ENCODE data around the gene SPPL2A. TPM values are rescaled to one million over a fixed set of nuclear protein-coding genes. Genes with fewer than 3 reads are reported as not detected.

SPPL2A gene
- total RNA-seq, 1 experiment from 2014 or later = 100 TPM

- intact Hi-C loops (cut with micrococcal nuclease; ENCODE audit: unreplicated experiment) = no loop called here
- ChIA-PET POLR2A (ENCODE audit: low non-redundant PET) (no interaction called here), CTCF (no interaction called here)
- TF ChIP-seq EZH2 (IDR thresholded peaks at IDR 0.05; ENCODE audit: borderline replicate concordance, low read depth, low read length, poor library complexity, severe bottlenecking) = no peak
- TF ChIP-seq CTCF (conservative IDR thresholded peaks at IDR 0.05; ENCODE audit: low read depth, low read length) = no peak
- Histone ChIP-seq H3K36me3 (ENCODE audit: insufficient read depth, low read length, poor library complexity, severe bottlenecking) (peaks cover 23% of the 10 kb centered on the region), H3K27ac (ENCODE audit: low read depth, low read length, poor library complexity, severe bottlenecking) (no peak overlapping the region), H3K4me1 (ENCODE audit: insufficient read depth, low read length, poor library complexity, severe bottlenecking) (no peaks in the 10 kb centered on the region), H3K9me3 (ENCODE audit: low read depth, low read length, poor library complexity, severe bottlenecking) (no peaks in the 10 kb centered on the region), H3K27me3 (replicated peaks; ENCODE audit: insufficient read depth, low read depth, low read length, poor library complexity) (no peaks in the 10 kb centered on the region), H3K4me3 (ENCODE audit: low read depth, low read length, poor library complexity, severe bottlenecking) (no peak overlapping the region)
- DNase-seq (ENCODE audit: low spot score) = no peak
- BruUV-seq (replicated peaks) = no TSS peak
Observed at GRCh38 chr15:50736823-50737222, 28.7 kb downstream of the SPPL2A start.

DNA sequence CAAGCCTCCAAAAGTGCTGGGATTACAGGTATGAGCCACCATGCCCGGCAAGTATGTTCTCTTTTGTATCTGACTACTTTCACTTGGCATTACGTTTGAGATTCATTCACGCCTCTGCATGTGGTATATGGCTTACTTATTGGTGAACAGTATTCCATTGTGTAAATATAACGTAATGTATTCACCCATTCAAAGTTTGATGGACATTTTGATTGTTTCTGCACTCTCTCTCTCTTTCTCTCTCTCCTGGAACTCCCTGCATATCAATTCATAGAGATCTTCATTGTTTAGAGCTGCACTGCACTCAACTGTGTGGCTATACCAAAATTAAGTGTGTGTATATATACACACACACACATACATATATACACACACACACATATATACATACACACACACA is 30.4 kb downstream of the SPPL2A start:
- no peaks in the 10 kb centered on the region for H3K9me3 ChIP-seq (ENCODE audit: low read depth, low read length, poor library complexity, severe bottlenecking)
- no peak overlapping the region for H3K27ac ChIP-seq (ENCODE audit: low read depth, low read length, poor library complexity, severe bottlenecking)
- TF ChIP-seq EZH2 (IDR thresholded peaks at IDR 0.05; ENCODE audit: borderline replicate concordance, low read depth, low read length, poor library complexity, severe bottlenecking) (no peak), CTCF (conservative IDR thresholded peaks at IDR 0.05; ENCODE audit: low read depth, low read length) (no peak)
- no TSS peak for BruUV-seq (replicated peaks)
- intact Hi-C loops (cut with micrococcal nuclease; ENCODE audit: unreplicated experiment) = no loop called here
- CTCF ChIA-PET = no interaction called here
- H3K27me3 ChIP-seq (replicated peaks; ENCODE audit: insufficient read depth, low read depth, low read length, poor library complexity) = no peaks in the 10 kb centered on the region
- no peak overlapping the region for H3K4me3 ChIP-seq (ENCODE audit: low read depth, low read length, poor library complexity, severe bottlenecking)
- no peaks in the 10 kb centered on the region for H3K4me1 ChIP-seq (ENCODE audit: insufficient read depth, low read length, poor library complexity, severe bottlenecking)
- POLR2A ChIA-PET (ENCODE audit: low non-redundant PET) = no interaction called here
- peak; percentile 45 for DNase-seq (ENCODE audit: low spot score)
- H3K36me3 ChIP-seq (ENCODE audit: insufficient read depth, low read length, poor library complexity, severe bottlenecking) = peaks cover 23% of the 10 kb centered on the region

DNA sequence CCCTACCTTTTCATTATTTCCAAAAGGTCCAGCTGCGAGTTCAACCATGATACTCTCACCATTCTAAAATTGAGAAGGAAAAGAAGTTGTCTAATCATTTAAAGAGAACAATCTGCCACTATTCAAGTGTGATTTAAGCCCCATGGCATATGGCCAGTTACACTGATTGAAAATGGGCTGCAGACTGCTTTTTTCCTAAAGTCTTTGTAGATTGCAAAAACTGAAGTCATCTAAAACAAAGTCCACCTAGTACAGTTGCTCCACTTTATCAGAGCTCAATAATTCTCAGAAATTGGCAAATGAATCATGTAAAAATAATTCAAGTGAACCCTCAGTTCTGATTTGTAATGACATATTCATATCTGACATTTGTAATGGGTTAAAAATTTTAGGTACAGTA is 39.2 kb downstream of the SPPL2A start:
- Histone ChIP-seq H3K36me3 (ENCODE audit: insufficient read depth, low read length, poor library complexity, severe bottlenecking) (peaks cover 16% of the 10 kb centered on the region), H3K4me3 (ENCODE audit: low read depth, low read length, poor library complexity, severe bottlenecking) (no peak overlapping the region), H3K27me3 (replicated peaks; ENCODE audit: insufficient read depth, low read depth, low read length, poor library complexity) (no peaks in the 10 kb centered on the region), H3K4me1 (ENCODE audit: insufficient read depth, low read length, poor library complexity, severe bottlenecking) (no peaks in the 10 kb centered on the region), H3K27ac (ENCODE audit: low read depth, low read length, poor library complexity, severe bottlenecking) (no peak overlapping the region), H3K9me3 (ENCODE audit: low read depth, low read length, poor library complexity, severe bottlenecking) (no peaks in the 10 kb centered on the region)
- BruUV-seq (replicated peaks) = no TSS peak
- no peak for DNase-seq (ENCODE audit: low spot score)
- POLR2A ChIA-PET (ENCODE audit: low non-redundant PET) = no interaction called here
- intact Hi-C loops (cut with micrococcal nuclease; ENCODE audit: unreplicated experiment) = no loop called here
- TF ChIP-seq EZH2 (IDR thresholded peaks at IDR 0.05; ENCODE audit: borderline replicate concordance, low read depth, low read length, poor library complexity, severe bottlenecking) (no peak), CTCF (conservative IDR thresholded peaks at IDR 0.05; ENCODE audit: low read depth, low read length) (no peak)
- CTCF ChIA-PET = no interaction called here

Measured in A673 (cell line).